ENCODE measurements around the gene SAMD5. TPM values are rescaled to one million over a fixed set of nuclear protein-coding genes. Genes with fewer than 3 reads are reported as not detected.

The SAMD5 gene
- total and polyA plus RNA-seq, 2 experiments from 2014 or later: 0.03 TPM; not detected in 1

GRCh38 chr6:147549531-147549930 lies 41.0 kb downstream of the SAMD5 start:
- Histone ChIP-seq H3F3A (replicated peaks; ENCODE audit: low read depth) (no peaks in the 10 kb centered on the region), H3K9me2 (ENCODE audit: insufficient read depth) (no peaks in the 10 kb centered on the region), H3K4me3 (no peak overlapping the region), H3K4me1 (ENCODE audit: insufficient read depth) (peaks cover 4% of the 10 kb centered on the region; the same call in 1 of the 2 replicates), H2AFZ (no peak overlapping the region), H3K36me3 (ENCODE audit: insufficient read depth) (no peaks in the 10 kb centered on the region), H3K79me2 (replicated peaks; ENCODE audit: insufficient read depth) (no peaks in the 10 kb centered on the region), H3K27ac (ENCODE audit: low read depth) (no peak overlapping the region), H3K27me3 (ENCODE audit: insufficient read depth) (no peaks in the 10 kb centered on the region), H3K4me2 (no peak overlapping the region), H4K20me1 (replicated peaks; ENCODE audit: insufficient read depth) (no peaks in the 10 kb centered on the region)
- TF ChIP-seq STAT1 (IDR thresholded peaks at IDR 0.05; ENCODE audit: unreplicated experiment) (no peak), ZNF114 (CRISPR knock-in tag; IDR thresholded peaks at IDR 0.05) (no peak), REST (IDR thresholded peaks at IDR 0.05; ENCODE audit: unreplicated experiment) (no peak), EZH2 (IDR thresholded peaks at IDR 0.05; ENCODE audit: low read depth, unreplicated experiment) (no peak), CTCF (conservative IDR thresholded peaks at IDR 0.05; ENCODE audit: low read depth in 2 of 2) (no peak), ZNF462 (CRISPR knock-in tag; IDR thresholded peaks at IDR 0.05) (no peak), JUNB (IDR thresholded peaks at IDR 0.05; ENCODE audit: unreplicated experiment) (no peak), POLR2AphosphoS5 (IDR thresholded peaks at IDR 0.05; ENCODE audit: low read depth) (no peak)
- DNase-seq (ENCODE audit: low spot score): no peak
- H3K9me3 Mint-ChIP-seq: no peaks in the 10 kb centered on the region
- ATAC-seq: no peak
- H3K4me1 Mint-ChIP-seq: peaks cover 3% of the 10 kb centered on the region; the same call in 2 of the 3 replicates
- H3K4me3 Mint-ChIP-seq: no peak overlapping the region
- no peak overlapping the region for H3K27ac Mint-ChIP-seq
- H3K36me3 Mint-ChIP-seq (ENCODE audit: low read depth): no peaks in the 10 kb centered on the region
- peaks cover 2% of the 10 kb centered on the region for H3K27me3 Mint-ChIP-seq (ENCODE audit: insufficient read depth, low read depth, poor library complexity)

Data from GM23338 (cell line).